Suprapubic skin (tissue), 4 donors: ENCODE data around the gene USP10.

Source experiments
- CTCF ChIP-seq, 2 donors: fragments of 200-600 bp in 1 of 2; fragments of 450-650 bp in 1 of 2; sonication (generic) in 1 of 2; IDR thresholded peaks; one replicate each; pipeline ENCODE4 v1.5.1; 2016 to 2019; ENCODE audit warnings: antibody characterized with exemption in 2 of 2, mild to moderate bottlenecking in 1 of 2, moderate library complexity in 1 of 2
- EP300 ChIP-seq: sonication (generic); formaldehyde crosslinking; IDR thresholded peaks from one replicate; pipeline ENCODE4 v1.6.1; 2017; ENCODE audit warnings: antibody characterized with exemption
- POLR2A ChIP-seq, 2 donors: fragments of 450-650 bp; IDR thresholded peaks; one replicate each; pipeline ENCODE4 v1.6.1; 2017; ENCODE audit warnings: antibody characterized with exemption in 2 of 2, mild to moderate bottlenecking in 2 of 2, moderate library complexity in 2 of 2
- POLR2AphosphoS5 ChIP-seq, 3 donors: sonication (generic); formaldehyde crosslinking; IDR thresholded peaks; one replicate each; pipeline ENCODE4 v1.6.1; 2017; ENCODE audit warnings: antibody characterized with exemption in 3 of 3

GRCh38 chr16:84704253-84704652, 4.5 kb downstream of the USP10 start:
- TF ChIP-seq POLR2AphosphoS5 (IDR thresholded peaks at IDR 0.05), result no peak
- TF ChIP-seq CTCF (IDR thresholded peaks at IDR 0.05), result no peak
- no peak for TF ChIP-seq POLR2A (IDR thresholded peaks at IDR 0.05)
- TF ChIP-seq EP300, result no peak
